Measurements from ENCODE around the gene OLIG2.

DNA sequence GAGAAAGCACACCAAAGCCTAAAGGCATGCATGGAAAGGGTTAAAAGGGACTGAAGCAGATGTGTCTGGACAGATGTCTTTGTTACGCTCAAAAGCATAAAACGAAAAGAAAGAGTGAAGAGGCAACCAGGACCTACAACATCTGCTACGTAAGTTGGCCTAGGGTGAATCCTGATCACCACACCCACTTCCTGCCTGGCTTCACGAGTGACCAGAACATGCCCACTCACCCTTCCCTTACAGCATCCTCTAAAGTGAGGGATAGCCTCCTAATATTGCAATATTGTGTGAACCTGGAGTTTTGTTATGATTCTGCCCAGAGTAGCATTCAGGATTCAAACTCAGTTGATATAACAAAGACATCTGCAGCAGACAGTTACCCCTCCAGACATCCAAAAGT, 10.6 kb upstream of the OLIG2 start:
- TF ChIP-seq POLR2A (IDR thresholded peaks at IDR 0.05), result no peak
- TF ChIP-seq, protein P1, sequence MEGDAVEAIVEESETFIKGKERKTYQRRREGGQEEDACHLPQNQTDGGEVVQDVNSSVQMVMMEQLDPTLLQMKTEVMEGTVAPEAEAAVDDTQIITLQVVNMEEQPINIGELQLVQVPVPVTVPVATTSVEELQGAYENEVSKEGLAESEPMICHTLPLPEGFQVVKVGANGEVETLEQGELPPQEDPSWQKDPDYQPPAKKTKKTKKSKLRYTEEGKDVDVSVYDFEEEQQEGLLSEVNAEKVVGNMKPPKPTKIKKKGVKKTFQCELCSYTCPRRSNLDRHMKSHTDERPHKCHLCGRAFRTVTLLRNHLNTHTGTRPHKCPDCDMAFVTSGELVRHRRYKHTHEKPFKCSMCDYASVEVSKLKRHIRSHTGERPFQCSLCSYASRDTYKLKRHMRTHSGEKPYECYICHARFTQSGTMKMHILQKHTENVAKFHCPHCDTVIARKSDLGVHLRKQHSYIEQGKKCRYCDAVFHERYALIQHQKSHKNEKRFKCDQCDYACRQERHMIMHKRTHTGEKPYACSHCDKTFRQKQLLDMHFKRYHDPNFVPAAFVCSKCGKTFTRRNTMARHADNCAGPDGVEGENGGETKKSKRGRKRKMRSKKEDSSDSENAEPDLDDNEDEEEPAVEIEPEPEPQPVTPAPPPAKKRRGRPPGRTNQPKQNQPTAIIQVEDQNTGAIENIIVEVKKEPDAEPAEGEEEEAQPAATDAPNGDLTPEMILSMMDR (IDR thresholded peaks at IDR 0.05), result no peak
